Putamen (tissue), 1 donor: ENCODE measurements around the gene ARHGAP45.
"Not testable (repeated sequence)": the region's sequence is repeated elsewhere in the genome, so short reads cannot be mapped to it uniquely, and the experiment has no call there.

Experiments used
- DNase-seq: peaks from one replicate; pipeline ENCODE4 v3.0.0-alpha.2; 2016; ENCODE audit warnings: low spot score

Gene ARHGAP45

GRCh38 chr19:1105008-1105872, 38.3 kb downstream of the ARHGAP45 start:
- no peak for DNase-seq

DNA sequence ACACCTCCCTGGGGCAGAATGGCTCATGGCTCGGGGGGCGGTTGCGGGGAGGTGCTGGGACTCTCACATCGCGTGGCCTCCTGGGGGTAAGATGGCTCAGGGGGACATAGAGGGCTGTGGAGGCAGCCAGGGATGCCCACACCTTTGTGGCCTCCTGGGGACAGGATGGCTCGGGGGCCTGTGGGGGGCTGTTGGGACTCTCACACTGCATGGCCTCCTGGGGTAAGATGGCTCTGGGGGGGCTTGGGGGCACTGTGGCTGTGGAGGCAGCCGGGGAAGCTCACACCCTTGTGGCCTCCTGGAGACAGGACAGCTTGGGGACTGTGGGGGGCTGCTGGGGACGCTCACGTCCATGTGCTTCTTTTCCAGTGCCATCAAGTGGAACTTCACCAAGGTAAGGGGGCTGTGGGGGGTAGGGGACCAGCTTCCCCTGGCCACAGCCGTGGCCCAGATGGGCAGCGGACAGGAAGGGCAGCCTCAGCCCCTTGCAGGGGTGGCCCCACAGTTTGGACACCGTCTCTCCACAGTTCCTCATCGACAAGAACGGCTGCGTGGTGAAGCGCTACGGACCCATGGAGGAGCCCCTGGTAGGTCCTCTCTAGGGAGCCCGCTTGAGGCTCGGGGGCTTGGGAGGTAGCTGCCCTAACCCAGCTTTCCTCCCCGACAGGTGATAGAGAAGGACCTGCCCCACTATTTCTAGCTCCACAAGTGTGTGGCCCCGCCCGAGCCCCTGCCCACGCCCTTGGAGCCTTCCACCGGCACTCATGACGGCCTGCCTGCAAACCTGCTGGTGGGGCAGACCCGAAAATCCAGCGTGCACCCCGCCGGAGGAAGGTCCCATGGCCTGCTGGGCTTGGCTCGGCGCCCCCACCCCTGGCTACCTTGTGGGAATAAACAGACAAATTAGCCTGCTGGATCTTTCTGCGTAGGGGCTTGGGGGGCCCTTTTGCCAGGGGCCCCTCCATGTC, 39.2 kb downstream of the ARHGAP45 start:
- no peak for DNase-seq

DNA sequence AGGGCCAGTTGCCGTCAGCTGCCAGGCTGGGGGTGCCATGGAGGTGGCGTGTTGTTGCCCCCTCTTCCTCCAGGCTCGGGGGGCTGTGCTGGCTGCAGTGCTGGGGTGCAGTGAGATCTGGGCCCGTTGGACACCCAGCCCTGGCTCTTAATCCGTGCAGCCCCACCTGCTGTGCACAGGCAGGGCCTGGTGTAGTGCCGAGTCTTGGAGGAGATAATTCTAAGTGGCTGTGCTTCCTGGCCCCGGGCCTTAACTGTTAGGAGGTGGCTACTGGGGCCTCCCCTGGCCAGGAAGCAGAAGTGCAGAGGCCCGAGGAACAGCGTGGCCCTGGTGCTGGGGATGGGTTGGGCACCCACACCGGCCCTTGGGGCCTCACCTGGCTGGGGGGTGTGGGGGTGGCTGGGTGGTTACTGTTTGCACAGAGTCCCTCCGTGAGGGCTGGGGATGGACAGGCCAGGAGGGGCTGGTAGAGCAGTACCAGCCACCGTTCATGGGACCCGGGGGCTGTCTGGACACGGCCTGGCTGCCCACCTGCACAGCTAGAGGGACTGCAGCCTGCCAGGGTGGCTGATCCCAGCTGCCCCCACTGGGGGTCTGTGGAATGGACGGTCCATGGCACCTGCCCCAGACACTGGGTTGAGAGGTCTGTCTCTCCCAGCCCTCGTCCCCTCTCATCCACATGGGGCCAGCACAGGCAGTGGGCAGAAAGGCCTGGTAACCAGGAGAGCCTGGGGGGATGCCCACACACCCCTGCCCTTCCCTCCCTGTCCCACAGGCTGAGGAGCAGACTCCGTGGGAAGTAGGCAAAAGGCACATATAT, 40.1 kb downstream of the ARHGAP45 start:
- DNase-seq = no peak

DNA sequence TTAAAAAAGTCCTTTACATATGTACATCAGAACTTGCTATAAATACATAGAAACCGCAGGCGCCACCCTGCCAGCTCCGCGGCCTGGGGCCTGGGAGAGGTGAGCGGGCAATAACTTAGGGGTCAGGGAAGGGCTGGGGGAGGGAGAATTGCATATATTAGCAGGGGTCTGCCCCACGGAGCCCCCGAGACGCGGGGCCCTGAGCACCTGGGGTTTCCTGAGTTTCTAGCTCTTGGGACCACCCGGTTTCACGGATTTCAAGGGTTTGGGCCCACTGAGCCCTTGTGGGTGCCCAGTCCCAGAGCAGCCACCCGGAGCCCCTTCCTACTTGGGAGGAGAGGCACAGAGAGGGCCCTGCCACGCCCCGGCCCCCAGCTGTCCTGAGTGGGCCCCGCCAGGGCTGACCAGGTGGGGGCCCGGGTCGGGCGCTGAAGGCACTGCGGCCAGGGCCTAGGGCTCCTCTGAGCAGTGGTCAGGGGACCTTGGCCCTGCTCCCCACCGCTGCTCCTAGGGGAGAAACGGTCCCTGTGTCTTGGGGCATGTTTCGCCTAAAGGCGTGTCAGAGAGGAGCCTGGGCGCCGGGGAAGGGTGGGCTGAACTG, 40.8 kb downstream of the ARHGAP45 start:
- DNase-seq = no peak

GRCh38 chr19:1108291-1109031, 41.5 kb downstream of the ARHGAP45 start:
- DNase-seq = no peak

- no peak for DNase-seq
Observed at GRCh38 chr19:1109032-1109551, 42.1 kb downstream of the ARHGAP45 start.

DNA sequence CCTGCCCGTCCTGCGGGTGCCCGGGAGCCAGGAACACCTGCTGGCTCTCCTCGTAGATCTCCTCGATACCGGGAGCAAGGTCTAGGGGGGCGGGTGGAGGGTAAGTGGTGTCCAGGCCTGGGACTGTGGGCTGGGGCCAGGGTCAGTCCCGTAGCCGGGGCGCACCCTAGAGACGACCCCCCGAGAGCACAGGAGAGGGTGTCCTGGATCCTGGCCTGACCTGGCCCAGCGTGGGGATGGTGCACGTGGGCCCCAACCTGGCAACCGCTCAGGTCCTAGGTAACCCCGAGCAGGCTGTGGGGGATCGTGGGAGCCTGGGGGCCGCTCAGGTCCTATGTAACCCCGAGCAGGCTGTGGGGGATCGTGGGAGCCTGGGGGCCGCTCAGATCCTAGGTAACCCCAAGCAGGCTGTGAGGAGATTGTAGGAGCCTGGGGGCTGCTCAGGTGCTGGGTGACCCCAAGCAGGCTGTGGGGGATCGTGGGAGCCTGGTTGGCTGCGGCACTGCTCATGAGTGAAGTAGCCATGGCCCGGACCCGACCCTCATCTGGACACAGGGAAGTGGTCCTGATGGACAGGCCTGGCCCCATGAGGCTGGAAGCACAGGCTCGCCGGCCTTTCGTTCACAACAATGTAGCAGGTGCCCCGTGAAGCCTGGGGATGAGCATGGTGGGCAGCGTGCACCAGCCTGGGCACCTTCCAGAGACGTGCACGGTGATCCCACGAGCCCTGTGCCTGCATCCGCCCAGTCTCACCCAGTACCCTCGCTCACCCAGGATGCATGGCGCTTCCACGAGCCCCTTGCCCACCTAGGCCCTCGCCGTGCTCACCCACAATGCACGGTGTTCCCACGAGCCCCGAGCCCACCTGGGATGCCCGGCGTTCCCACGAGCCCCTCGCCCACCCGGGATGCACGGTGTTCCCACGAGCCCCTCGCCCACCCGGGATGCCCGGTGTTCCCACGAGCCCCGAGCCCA, 43.0 kb downstream of the ARHGAP45 start:
- no peak for DNase-seq

DNA sequence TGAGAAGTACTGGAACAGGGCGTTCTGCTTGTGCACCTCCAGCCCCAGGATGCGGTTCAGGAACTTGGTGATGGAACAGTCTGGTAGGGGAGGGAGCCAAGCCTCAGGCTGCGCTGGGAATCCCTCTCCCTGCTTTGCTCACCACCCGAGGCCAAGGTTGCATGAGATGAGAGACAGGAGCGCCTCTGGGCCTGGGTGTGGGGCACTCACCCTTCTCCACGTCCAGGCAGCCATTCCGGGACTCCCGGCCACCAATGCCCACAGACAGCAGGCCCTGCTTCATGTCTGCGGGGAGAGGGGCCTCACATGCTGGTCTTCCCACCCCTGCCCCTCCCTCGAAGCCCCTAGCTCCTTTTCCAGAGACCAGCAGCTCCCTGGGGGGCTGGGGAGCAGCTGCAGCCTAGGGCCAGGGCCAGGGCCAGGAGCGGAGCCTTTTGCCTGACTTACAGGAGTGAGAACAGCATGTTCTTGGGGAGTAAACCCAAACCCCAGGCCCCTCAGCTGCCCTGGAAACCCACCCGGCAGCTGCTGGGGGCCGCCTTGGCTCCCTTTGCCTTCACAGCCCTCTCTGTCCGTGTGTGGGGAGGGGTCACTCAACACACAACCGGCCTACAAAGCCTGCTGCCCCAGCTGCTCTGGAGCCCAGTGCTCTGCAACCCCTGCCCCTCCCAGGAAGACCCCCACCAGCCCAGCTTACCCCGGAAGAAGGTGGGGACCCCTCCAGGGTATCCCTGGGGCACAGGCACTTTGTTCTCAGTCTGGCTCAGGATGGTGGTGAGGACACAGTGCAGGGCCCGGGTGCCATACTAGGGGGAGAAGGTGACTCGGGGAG, 44.1 kb downstream of the ARHGAP45 start:
- no peak for DNase-seq

DNA sequence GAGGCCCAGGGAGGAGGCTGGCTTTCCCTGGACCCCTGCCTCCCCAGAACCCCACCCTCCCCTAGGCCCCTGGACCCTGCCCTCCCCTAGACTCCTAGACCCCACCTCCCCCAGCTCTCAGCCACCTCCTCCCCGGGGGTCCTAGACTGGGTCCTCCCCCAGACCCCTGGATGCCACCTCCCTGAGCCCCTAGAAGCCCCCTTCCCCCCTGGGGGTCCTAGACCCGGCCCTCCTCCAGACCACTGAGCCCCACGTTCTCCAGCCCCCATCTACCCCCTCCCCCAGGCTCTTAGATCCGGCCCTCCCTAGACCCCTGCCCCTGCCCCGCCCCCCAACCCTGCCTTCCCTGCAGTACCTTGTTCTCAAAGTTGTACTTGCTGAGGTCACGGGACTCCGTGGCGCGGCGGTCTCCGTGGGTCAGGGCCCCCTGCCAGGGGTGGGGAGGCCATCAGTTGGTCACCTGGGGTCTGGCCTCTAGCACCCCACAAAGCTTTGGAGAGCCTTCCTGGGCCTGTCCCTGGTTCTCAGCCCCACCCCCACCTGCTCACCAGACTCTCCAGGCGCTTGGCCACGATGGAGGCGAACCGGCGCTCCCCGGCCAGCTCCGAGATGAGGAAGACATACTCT, 44.8 kb downstream of the ARHGAP45 start:
- no peak for DNase-seq

DNA sequence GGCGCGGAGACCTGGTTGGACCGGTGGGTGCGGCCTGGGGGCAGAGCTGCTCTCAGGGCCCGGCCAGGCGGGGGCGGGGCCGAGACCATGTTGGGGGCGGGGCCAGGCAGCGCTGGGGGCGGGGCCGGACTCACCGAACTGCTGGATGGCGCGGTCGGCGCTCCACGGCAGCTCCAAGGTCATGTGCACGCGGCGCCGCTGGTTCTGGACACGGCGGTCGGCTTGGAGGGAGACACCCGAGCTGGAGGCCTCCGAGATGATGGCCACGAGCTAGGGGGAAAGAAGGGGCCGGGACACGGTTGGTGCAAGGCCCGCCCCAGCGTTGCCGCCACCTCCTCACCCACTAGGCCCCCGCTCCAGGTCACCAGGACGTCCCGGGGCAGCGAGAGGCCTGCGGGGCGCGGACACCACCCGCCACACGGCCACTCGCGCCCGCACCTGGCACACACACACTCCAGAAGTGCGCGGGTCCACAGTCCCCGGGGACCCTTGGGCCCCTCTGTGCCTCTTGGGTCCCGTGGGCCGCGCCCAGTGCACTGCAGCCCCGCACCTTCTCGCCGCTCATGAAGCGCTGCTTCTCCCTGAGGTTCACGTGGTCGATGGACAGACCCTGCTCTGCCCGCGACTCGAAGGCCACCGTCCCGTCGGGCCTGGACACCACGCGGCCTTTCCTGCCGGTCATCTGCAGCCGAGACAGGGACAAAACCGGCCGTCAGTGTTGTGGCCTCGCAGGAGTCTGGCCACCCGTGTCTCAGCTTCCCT, 45.5 kb downstream of the ARHGAP45 start:
- DNase-seq = no peak

DNA sequence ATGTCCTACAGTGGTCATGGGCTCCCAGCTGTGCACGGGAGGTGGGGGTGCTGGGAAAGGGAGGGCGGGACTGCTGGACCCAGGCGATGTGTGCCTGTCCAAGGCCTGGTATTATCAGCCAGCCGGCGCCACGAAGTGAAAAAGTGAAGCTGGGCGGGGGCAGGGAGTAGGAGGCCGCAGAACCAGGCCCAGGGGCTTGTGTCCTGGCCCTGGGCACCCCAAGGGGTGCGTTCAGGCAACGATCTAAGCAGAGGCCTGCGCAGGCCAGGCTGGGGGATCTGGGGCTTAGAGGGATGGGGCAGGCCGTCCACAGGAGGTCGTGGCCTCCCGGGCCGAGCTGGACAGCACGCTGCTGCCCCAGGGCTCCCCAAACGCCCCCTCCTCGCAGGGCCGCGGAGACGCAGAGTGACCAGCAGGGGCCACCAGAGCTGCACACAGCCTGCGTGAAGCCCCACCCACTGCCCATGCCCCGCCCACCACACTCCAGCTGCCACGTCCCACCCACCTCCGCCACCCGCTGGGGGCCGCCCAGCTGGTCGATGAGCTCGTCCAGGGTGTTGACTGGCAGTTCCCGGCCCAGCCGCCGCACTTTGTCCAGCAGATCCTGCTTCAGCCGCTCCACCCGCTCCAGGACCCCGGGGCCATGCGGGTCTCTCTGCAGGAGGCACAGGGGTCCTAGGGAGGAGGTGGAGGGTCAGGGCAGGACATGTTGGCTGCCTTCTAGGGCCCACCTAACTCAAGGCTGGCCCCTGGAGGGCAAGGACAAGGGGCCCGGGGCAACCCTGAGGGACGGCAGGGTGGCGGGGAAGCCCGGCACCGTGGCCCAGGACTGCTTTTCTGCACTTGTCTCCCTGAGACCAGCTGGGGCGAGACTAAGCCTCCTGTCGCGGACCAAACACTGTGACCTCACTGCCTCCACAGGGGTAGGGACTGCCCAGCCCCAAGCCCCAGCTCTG, 46.3 kb downstream of the ARHGAP45 start:
- DNase-seq = peak; percentile 91

- DNase-seq = no peak
Observed at GRCh38 chr19:1113986-1114483, 47.1 kb downstream of the ARHGAP45 start.

DNA sequence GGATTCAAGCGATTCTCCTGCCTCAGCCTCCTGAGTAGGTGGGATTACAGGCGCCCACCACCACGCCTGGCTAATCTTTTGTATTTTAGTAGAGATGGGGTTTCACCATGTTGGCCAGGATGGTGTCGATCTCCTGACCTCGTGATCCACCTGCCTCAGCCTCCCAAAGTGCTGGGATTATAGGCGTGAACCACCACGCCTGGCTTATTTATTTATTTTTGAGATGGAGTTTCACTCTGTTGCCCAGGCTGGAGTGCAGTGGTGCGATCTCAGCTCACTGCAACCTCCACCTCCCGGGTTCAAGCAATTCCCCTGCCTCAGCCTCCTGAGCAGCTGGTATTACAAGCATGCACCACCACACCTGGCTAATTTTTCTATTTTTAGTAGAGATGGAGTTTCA, 47.8 kb downstream of the ARHGAP45 start:
- DNase-seq = not testable (repeated sequence)

DNA sequence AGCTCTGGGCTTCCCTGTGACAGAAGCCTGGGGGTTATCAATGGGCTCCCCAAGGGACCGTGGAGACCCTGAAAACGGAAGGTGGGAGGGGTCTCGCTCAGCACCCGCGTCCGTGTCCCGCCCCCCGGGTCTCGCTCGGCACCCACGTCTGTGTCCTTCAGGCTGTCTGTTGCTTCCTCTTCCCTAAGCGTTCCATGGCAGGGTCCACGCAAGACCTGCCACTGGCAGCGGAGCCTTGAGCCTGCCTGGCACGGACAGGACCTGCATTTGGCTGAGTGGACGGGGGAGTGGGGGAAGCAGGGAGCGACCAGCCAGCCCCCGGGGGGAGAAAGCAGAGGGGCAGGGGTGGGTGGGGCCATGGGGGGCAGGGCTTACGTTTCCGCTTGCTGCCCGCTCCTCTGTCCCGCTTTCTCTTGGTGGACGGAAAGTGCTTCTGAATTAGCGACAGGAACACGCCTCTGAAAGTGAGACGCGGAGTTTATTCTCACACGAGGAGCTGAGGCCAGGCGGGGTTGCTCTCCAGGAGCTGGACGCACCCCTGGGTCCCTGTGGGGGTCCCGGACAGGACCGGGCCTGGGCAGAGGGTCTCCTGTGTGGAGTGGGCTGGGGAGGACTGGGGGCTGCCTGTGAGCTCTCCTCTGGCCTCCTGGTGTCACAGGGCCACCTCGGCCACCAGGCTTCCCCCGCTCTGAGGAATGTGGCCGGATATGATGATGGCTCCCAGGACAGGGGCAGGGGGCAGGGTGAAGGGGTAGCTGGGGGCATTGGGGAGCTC, 48.9 kb downstream of the ARHGAP45 start:
- no peak for DNase-seq
